ENCODE measurements around the gene CHPT1.

CHPT1 gene

GRCh38 chr12:101685092-101685491 lies 12.3 kb upstream of the CHPT1 start:
- DNase-seq (ENCODE audit: low read depth), result peak; percentile 33
- no peak for TF ChIP-seq CTCF (conservative IDR thresholded peaks at IDR 0.05; ENCODE audit: low read length)

GRCh38 chr12:101686176-101686575 lies 11.3 kb upstream of the CHPT1 start:
- no peak for TF ChIP-seq CTCF (conservative IDR thresholded peaks at IDR 0.05; ENCODE audit: low read length)
- DNase-seq (ENCODE audit: low read depth), result no peak
- H3K4me3 ChIP-seq (ENCODE audit: low read length), result no peak overlapping the region

More at GRCh38 chr12:101685092-101685491, 12.3 kb upstream of the CHPT1 start:
- H3K4me3 ChIP-seq (ENCODE audit: low read length), result no peak overlapping the region

GRCh38 chr12:101690544-101691098 lies 6.8 kb upstream of the CHPT1 start:
- H3K4me3 ChIP-seq (ENCODE audit: low read length), result no peak overlapping the region
- TF ChIP-seq CTCF (conservative IDR thresholded peaks at IDR 0.05; ENCODE audit: low read length), result no peak
- no peak for DNase-seq (ENCODE audit: low read depth)

GRCh38 chr12:101691503-101692096 lies 5.8 kb upstream of the CHPT1 start:
- no peak for DNase-seq (ENCODE audit: low read depth)
- no peak overlapping the region for H3K4me3 ChIP-seq (ENCODE audit: low read length)
- no peak for TF ChIP-seq CTCF (conservative IDR thresholded peaks at IDR 0.05; ENCODE audit: low read length)

GRCh38 chr12:101694297-101694848 lies 3.1 kb upstream of the CHPT1 start:
- H3K4me3 ChIP-seq (ENCODE audit: low read length), result no peak overlapping the region
- TF ChIP-seq CTCF (conservative IDR thresholded peaks at IDR 0.05; ENCODE audit: low read length), result no peak
- DNase-seq (ENCODE audit: low read depth), result no peak

- no peak for TF ChIP-seq CTCF (conservative IDR thresholded peaks at IDR 0.05; ENCODE audit: low read length)
- no peak overlapping the region for H3K4me3 ChIP-seq (ENCODE audit: low read length)
- no peak for DNase-seq (ENCODE audit: low read depth)
Observed at GRCh38 chr12:101694986-101695385, 2.5 kb upstream of the CHPT1 start.

- DNase-seq (ENCODE audit: low read depth), result peak; percentile 47
- TF ChIP-seq CTCF (conservative IDR thresholded peaks at IDR 0.05; ENCODE audit: low read length), result no peak
- no peak overlapping the region for H3K4me3 ChIP-seq (ENCODE audit: low read length)
Observed at GRCh38 chr12:101695706-101696105, 1.7 kb upstream of the CHPT1 start.

All from AG10803 (cell line).